Ishikawa (cell line): ENCODE data around the gene ADCY4.

Experiments
- CREB1 ChIP-seq: IDR thresholded peaks from 2 replicates; pipeline ENCODE4 v1.6.1; 2012; ENCODE audit warnings: low read depth
- TCF12 ChIP-seq: IDR thresholded peaks from 2 replicates; pipeline ENCODE4 v1.6.1; 2012; ENCODE audit warnings: low read depth

- no peak for TF ChIP-seq CREB1
- TF ChIP-seq TCF12: no peak
These were observed 36.0 kb downstream of the ADCY4 start for GRCh38 chr14:24298892-24299254.
